Measurements from ENCODE around the gene WSCD1. TPM values are rescaled to one million over a fixed set of nuclear protein-coding genes. Genes with fewer than 3 reads are reported as not detected.

WSCD1 gene
- total RNA-seq, 4 donors from 2014 or later: 0.21 to 5.7 (median 1.6) TPM

GRCh38 chr17:6080711-6081430, 10.7 kb downstream of the WSCD1 start:
- H3K36me3 ChIP-seq: peaks cover 0 to 3% (median 0%) of the 10 kb centered on the region in 3 donors
- no peak overlapping the region for H3K27ac ChIP-seq
- WGBS, 2 donors: 87 to 90% methylated on average over 10 to 23 of the region's 35 CpGs
- no peak overlapping the region for H3K4me3 ChIP-seq
- no peaks in the 10 kb centered on the region for H3K9me3 ChIP-seq
- no peaks in the 10 kb centered on the region for H3K4me1 ChIP-seq
- TF ChIP-seq CTCF (IDR thresholded peaks at IDR 0.05) (no peak), POLR2A (IDR thresholded peaks at IDR 0.05) (no peak), EP300 (IDR thresholded peaks at IDR 0.05) (no peak)
- no peak for DNase-seq (ENCODE audit: low spot score in 2 of 2)
- no peaks in the 10 kb centered on the region for H3K27me3 ChIP-seq

GRCh38 chr17:6082335-6082734, 12.2 kb downstream of the WSCD1 start:
- H3K4me3 ChIP-seq: no peak overlapping the region
- no peak for DNase-seq (ENCODE audit: low spot score in 2 of 2)
- no peaks in the 10 kb centered on the region for H3K4me1 ChIP-seq
- 81 to 89% methylated on average over 8 of the region's 8 CpGs for WGBS, 2 donors
- no peak overlapping the region for H3K27ac ChIP-seq
- H3K9me3 ChIP-seq: no peaks in the 10 kb centered on the region
- TF ChIP-seq CTCF (IDR thresholded peaks at IDR 0.05) (no peak), POLR2A (IDR thresholded peaks at IDR 0.05) (no peak)
- H3K27me3 ChIP-seq: no peaks in the 10 kb centered on the region
- H3K36me3 ChIP-seq: peaks cover 0 to 3% (median 0%) of the 10 kb centered on the region in 3 donors

GRCh38 chr17:6084311-6085161, 14.4 kb downstream of the WSCD1 start:
- Histone ChIP-seq H3K4me1 (no peaks in the 10 kb centered on the region), H3K27ac (no peak overlapping the region), H3K4me3 (no peak overlapping the region), H3K36me3 (peaks cover 0 to 3% (median 0%) of the 10 kb centered on the region in 3 donors), H3K9me3 (no peaks in the 10 kb centered on the region), H3K27me3 (no peaks in the 10 kb centered on the region)
- no peak for TF ChIP-seq EP300 (IDR thresholded peaks at IDR 0.05)
- no peak for TF ChIP-seq POLR2A (IDR thresholded peaks at IDR 0.05)
- no peak for TF ChIP-seq CTCF (IDR thresholded peaks at IDR 0.05)
- DNase-seq (ENCODE audit: low spot score in 2 of 2): no peak
- WGBS, 2 donors: 59 to 68% methylated on average over 23 to 25 of the region's 25 CpGs

GRCh38 chr17:6085812-6086211, 15.6 kb downstream of the WSCD1 start:
- TF ChIP-seq CTCF (IDR thresholded peaks at IDR 0.05) (no peak), EP300 (IDR thresholded peaks at IDR 0.05) (no peak), POLR2A (IDR thresholded peaks at IDR 0.05) (no peak)
- DNase-seq (ENCODE audit: low spot score in 2 of 2): no peak
- H3K9me3 ChIP-seq: no peaks in the 10 kb centered on the region
- H3K4me1 ChIP-seq: no peaks in the 10 kb centered on the region
- no peak overlapping the region for H3K4me3 ChIP-seq
- no peak overlapping the region for H3K27ac ChIP-seq
- WGBS, 2 donors: 72 to 81% methylated on average over 9 of the region's 9 CpGs
- H3K36me3 ChIP-seq: no peaks in the 10 kb centered on the region
- H3K27me3 ChIP-seq: no peaks in the 10 kb centered on the region
